T-helper 22 cell (primary cell): Measurements from ENCODE around the gene SETBP1.
"Not testable (repeated sequence)": the region's sequence is repeated elsewhere in the genome, so short reads cannot be mapped to it uniquely, and the experiment has no call there.

Source experiments
- DNase-seq: peaks from one replicate; pipeline ENCODE4 v3.0.0-alpha.2; 2020; ENCODE audit warnings: low read depth

Gene SETBP1

GRCh38 chr18:44791520-44791919 is 110.8 kb downstream of the SETBP1 start:
- DNase-seq: no peak

GRCh38 chr18:44792456-44793061 is 111.9 kb downstream of the SETBP1 start:
- no peak for DNase-seq

GRCh38 chr18:44793194-44793593 is 112.5 kb downstream of the SETBP1 start:
- no peak for DNase-seq

GRCh38 chr18:44793685-44794084 is 113.0 kb downstream of the SETBP1 start:
- no peak for DNase-seq

DNA sequence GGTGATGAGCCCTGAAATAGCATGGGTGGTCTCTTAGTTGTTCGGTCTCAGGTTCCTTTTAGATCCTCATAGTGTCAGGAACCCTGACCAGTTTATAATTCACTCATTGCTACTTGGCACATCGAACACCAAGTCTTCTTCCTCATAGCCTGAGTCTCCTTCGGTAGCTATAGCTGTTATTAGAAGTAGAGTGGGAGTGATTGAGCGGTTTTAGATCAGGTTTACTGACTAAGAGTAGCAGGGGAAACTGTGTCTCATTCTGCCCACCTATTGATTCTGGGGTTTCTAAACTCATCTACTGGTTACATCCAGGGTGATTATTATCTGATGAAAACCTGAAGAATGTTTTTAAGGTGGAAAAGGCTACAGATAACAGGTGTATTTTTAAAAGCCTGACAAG is 114.6 kb downstream of the SETBP1 start:
- DNase-seq: no peak

DNA sequence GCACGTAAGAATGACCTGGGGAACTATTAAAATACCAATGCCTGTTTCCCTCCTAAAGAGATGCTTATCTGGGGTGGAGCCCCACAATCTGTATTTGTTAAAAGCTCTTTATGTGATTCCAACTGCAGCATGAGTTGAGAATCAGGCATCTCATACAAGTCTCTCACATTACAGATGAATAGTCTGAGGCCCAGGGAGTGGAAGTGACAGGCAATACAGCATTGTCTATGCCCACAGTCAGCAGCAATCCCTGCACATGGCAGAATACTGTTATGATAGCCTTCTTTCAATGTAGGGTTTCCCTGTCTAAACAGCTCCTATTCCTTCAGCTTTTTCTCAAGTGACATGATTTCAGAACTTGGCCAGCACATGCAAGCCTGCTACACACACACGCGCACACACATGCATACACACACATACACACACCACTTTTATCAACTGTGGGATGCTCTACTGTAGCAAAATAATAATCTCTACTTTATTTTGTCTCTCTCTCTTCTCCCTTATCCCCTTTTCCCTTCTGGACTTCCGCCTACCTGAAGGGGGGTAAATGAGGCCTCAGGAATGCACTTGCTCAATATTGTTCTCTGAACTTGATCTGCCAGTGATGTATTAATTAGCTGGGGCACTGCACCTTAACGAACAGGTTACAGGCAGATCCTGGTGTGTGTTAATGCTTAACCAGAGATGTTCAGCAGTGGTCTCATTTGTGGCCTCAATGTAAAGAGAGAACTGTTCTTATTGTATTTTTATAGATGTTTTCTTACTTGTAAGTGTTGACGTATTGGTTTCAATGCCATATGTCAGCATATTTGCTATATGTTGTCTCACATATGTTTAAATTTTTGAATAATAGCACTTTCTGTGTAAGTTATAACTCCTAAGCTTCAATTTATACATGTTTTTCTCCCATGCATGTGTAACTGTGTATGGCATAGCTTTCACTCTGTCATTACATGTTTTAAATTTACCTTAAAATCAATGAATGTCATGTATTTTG is 116.0 kb downstream of the SETBP1 start:
- DNase-seq: no peak

- DNase-seq: no peak
Observed at GRCh38 chr18:44798433-44799048, 117.9 kb downstream of the SETBP1 start.

- DNase-seq: no peak
Observed at GRCh38 chr18:44799382-44799906, 118.8 kb downstream of the SETBP1 start.

GRCh38 chr18:44799907-44800421 is 119.3 kb downstream of the SETBP1 start:
- DNase-seq: no peak

DNA sequence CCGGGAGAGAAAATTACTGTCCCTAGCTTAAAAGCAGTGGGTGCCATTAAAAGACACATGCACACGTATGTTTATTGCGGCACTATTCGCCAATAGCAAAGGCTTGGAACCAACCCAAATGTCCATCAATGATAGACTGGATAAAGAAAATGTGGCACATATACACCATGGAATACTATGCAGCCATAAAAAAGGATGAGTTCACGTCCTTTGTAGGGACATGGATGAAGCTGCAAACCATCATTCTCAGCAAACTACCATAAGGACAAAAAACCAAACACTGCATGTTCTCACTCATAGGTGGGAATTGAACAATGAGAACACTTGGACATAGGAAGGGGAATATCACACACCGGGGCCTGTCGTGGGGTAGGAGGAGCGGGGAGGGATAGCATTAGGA is 120.1 kb downstream of the SETBP1 start:
- DNase-seq: not testable (repeated sequence)

DNA sequence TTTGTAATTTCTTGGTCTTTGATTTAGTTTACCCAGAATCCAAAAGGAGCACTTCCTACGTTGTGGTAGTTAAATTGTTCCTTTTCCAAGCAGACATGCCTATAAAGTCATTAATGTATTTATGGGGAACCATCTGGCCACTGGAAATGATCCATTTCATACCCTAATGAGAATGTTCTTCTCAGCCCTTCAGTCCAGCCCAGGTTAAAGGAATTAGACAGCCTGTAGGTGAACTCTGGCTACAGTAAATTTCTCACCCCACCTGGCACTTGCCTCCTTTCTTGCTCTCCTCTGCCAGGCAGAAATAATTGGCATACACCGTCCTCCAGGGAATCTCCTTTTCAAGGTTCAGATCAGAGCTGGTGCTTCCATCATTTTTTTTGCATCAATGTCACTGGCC is 121.1 kb downstream of the SETBP1 start:
- no peak for DNase-seq

DNA sequence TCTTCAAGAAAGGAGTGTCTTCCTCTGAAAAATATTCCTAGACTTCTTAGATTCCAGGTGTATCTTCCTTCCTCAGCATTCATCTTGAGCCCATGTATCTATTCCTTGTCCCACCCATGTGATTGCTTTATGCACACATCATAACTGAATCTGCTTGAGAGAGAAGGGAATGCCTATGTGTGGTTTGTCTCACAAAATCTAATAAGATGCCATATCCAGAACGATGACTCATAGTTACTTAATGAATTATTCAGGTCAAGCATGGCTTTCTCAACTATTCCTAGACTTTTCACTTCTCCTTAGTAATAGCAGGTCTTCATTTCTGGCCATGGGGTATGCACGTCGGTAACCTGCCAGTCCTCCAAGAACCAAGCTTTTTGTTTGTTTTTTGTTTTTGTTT is 121.8 kb downstream of the SETBP1 start:
- DNase-seq: no peak

- no peak for DNase-seq
Observed at GRCh38 chr18:44803019-44803650, 122.4 kb downstream of the SETBP1 start.

DNA sequence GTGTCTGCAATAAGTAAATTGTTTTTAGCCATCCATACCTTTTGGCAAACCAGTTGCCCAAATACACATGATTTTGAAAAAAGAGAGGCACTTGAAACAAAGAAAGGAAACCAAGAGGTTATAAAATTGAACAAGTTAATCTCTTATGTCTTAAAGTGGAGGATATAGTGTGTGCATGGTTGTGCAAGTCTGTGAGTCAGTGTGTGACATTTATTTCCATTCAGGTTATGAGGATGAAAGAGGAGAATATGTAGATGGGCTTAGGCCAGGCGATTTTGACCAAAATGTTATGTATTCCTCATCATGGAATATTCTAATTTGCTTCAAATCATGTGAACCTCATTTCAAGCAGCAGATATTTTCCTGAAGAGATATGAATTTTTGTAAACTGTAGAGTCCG is 123.3 kb downstream of the SETBP1 start:
- no peak for DNase-seq

DNA sequence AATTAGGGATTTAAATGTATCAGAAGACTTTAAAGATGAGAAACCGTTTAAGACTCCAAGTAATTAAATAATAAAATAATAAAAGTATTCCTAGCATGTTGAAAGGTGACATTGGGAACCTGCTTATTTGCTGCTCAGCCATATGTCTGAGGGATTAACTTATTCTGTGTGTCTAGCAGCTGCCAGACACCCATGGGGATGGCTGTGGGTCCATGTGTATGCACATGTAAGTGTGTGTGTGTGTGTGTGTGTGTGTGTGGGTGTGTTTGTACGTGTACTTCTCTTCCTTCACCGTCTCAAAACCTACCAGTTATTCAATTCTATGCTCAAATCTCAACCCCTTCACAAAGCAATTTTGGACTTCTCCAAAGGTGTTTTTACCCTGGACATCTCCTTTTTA is 124.5 kb downstream of the SETBP1 start:
- DNase-seq: no peak

DNA sequence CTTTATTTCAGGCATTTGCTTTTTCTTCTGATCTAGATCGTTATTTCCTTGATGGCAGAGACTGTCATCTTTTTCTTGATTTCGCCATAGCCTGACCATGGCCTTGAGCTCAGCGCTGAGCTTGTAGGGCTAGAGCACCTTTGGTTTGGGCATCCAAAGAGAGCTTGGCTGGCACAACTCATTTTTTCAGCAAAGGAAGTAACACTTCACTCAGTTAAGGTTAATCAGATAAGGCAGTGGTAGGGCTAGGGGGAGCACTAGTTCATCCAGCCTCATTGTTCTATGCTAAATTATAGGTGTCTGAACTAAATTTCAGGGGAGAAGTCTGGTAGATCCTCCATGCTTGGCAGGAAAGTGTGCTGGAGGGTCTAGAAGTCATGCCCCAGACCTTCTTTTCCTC is 125.0 kb downstream of the SETBP1 start:
- no peak for DNase-seq

DNA sequence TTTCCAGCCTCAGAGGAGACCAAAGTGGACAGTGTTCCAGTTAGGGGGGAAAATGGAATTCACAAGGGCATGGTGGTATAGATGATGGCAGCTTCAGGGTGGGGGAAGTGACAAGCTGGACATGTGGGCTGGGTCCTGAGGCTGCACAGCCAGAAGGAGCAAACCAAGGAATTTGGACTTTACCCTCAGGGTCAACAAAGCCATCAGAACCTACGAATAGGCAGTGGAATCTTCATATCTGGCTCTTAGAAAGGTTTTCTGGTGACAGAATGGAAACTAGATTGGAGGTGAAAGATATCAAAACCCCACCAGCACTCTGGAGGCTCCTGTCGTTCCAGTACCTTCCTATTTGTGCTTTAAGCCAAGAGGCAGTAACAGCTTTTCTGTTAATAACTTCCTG is 127.1 kb downstream of the SETBP1 start:
- no peak for DNase-seq

GRCh38 chr18:44811572-44812125 is 131.0 kb downstream of the SETBP1 start:
- DNase-seq: no peak

DNA sequence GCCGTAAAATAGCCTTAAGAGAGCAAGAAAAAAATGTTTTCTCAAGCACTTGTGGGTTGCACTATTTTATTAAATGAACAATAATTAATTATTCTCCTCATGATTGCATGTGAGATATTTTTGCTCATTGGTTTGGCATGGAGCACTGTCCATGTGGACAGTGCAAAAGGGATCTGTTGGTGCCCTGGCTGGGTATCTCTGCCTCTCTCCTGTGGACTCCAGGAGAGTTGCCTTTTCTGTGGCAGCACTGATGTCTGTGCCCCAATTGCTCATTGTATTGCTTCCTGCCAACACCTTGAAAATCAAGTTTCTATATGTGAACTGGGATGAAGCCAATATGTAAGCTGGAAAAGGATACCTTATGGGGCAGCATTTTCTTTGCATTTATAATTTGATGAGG is 131.7 kb downstream of the SETBP1 start:
- DNase-seq: no peak

DNA sequence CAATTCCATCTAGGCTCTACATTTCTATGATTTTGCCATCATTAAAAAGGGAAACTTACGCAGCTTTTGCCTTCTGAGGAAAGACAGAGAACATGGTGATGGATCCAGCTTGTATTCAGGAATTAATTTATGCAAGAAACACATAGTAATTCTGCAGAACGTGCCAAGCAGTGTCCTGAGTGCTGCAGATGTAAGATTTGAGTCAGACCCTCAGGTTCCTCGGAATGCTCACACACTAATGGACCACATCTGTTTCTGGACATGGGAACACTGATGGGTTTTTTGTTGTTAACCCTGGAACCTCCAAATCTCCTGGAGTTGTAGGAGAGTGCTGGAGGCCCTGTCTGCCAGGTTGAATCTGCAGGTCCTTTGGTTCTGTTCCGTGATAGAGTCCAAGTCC is 132.9 kb downstream of the SETBP1 start:
- no peak for DNase-seq

- DNase-seq: no peak
Observed at GRCh38 chr18:44815108-44815507, 134.4 kb downstream of the SETBP1 start.

GRCh38 chr18:44816050-44816449 is 135.4 kb downstream of the SETBP1 start:
- no peak for DNase-seq
